ENCODE results near the gene WDR18.

WDR18 gene

DNA sequence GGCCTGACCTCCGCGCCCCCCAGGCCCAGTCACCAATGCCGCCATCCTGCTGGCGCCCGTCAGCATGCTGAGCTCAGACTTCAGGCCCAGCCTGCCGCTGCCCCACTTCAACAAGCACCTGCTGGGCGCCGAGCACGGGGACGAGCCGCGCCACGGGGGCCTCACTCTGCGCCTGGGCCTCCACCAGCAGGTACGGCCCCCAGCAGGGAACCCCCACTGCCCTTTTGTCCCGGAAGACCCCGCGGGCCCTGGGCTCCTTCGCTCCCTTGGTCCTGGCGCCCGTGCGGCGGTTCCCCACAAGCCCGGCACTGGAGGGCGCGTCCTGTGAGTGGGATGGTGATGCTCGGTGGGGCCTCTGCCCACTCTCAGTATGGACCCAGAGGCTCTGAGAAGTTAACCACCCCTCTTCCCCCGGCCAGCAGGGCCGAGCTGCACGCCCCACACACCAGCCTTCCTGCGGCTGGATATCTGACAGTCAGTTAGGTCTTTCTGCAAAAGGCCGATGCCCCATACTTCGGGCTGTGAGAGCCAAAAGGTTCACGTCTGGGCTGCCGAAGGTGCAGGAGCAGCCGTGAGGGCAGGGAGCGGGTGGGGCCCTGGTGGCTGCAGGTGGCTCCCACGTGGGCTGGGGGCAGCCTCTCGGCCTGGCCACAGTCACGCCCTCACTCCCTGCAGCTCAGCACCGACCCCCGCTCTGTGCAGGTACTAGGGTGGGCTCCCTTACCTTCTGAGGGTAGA, 8.0 kb downstream of the WDR18 start:
- no peak overlapping the region for H3K4me3 ChIP-seq (replicated peaks in 1 of 2; ENCODE audit: low read depth in 2 of 2, low read length in 2 of 2)
- TF ChIP-seq, protein P1, sequence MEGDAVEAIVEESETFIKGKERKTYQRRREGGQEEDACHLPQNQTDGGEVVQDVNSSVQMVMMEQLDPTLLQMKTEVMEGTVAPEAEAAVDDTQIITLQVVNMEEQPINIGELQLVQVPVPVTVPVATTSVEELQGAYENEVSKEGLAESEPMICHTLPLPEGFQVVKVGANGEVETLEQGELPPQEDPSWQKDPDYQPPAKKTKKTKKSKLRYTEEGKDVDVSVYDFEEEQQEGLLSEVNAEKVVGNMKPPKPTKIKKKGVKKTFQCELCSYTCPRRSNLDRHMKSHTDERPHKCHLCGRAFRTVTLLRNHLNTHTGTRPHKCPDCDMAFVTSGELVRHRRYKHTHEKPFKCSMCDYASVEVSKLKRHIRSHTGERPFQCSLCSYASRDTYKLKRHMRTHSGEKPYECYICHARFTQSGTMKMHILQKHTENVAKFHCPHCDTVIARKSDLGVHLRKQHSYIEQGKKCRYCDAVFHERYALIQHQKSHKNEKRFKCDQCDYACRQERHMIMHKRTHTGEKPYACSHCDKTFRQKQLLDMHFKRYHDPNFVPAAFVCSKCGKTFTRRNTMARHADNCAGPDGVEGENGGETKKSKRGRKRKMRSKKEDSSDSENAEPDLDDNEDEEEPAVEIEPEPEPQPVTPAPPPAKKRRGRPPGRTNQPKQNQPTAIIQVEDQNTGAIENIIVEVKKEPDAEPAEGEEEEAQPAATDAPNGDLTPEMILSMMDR (IDR thresholded peaks at IDR 0.05; ENCODE audit: low read depth, low read length), result no peak
- DNase-seq (ENCODE audit: low read depth in 2 of 2), result no peak

DNA sequence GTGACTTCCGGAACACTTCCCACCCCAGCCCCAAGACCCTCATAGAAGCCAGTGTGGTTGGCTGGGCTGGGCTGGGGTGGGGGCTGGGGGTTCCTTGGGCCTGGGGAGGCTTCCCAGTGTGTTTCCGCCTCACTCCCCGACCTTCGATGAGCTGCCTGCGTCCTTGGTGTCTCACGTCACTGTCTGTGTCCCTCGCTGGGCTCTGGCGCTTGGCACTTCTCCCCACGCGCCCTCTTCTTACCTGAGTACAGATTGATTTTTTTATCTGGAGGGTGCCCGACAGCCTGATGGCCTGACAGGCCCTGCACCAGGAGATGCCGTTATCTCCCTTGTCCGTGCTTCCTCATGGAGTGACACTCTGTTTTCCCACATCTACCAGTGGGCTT, 8.5 kb downstream of the WDR18 start:
- DNase-seq (ENCODE audit: low read depth in 2 of 2), result no peak
- TF ChIP-seq, protein P1 (IDR thresholded peaks at IDR 0.05; ENCODE audit: low read depth, low read length), result no peak
- H3K4me3 ChIP-seq (replicated peaks in 1 of 2; ENCODE audit: low read depth in 2 of 2, low read length in 2 of 2), result no peak overlapping the region

DNA sequence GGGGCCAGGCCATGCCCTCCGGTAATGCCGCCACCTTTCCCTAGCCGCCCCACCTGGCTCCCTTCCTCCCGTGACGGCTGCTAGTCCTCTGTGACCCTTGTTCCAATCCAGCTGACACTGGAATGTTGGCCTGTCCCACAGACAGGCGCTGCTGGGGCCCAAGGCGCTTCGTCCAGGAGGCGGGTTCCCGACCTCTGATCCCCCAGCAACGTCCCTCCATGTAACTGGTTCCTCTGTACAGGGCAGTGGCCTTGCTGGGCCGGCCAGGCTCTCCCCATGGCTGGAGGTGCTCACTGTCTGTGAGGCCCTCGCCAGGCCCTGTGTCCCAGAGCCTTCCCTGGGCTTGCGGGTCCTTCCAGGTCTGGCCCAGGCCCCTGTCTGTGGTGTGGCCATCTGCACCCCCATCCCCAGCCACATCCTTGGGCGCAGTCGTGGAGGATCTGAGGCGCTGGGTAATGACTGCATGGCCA, 9.3 kb downstream of the WDR18 start:
- DNase-seq (ENCODE audit: low read depth in 2 of 2), result no peak
- no peak overlapping the region for H3K4me3 ChIP-seq (replicated peaks in 1 of 2; ENCODE audit: low read depth in 2 of 2, low read length in 2 of 2)
- TF ChIP-seq, protein P1 (IDR thresholded peaks at IDR 0.05; ENCODE audit: low read depth, low read length), result no peak

DNA sequence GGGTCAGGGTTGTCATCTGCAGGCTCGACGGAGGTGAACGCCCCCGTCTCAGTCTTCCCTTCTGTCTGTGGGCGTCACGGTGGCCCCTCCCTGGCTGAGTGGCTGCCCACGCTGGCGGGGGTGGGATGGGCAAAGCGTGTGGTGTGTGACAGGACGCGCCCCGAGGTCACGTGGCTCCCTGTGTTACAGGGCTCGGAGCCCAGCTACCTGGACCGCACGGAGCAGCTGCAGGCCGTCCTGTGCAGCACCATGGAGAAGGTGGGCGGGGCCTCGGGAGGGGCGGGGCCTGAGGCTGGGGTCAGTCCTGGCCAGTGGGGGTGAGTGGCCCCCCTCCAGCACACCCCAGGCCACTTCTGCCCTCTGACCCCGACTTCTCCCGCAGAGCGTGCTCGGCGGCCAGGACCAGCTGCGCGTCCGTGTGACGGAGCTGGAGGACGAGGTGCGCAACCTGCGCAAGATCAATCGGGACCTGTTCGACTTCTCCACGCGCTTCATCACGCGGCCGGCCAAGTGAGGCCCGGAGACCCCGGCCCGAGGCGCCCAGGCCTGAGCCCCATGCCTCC, 9.8 kb downstream of the WDR18 start:
- DNase-seq (ENCODE audit: low read depth in 2 of 2), result no peak
- H3K4me3 ChIP-seq (replicated peaks in 1 of 2; ENCODE audit: low read depth in 2 of 2, low read length in 2 of 2), result no peak overlapping the region
- TF ChIP-seq, protein P1 (IDR thresholded peaks at IDR 0.05; ENCODE audit: low read depth, low read length), result no peak

DNA sequence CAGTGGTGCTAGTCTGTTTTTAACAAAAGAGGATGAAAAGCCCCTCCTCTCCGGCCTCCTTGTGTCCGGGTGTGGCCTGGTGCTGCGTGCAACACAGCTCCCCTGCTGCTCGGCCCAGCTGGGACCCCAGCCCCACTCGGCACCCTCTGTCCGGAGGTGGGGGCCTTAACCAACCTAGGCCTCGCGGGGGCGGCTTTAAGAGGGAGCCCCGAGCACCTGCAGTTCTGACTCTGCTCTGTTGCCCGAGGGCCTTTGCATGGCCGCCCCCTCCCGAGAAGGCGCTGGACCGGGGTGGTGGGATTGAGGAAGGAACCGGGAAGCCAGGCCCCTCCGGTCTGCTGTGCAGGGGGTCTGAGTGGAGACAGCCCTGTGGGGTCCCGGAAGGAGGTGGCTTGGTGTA, 10.4 kb downstream of the WDR18 start:
- no peak for DNase-seq (ENCODE audit: low read depth in 2 of 2)
- no peak overlapping the region for H3K4me3 ChIP-seq (replicated peaks in 1 of 2; ENCODE audit: low read depth in 2 of 2, low read length in 2 of 2)
- TF ChIP-seq, protein P1 (IDR thresholded peaks at IDR 0.05; ENCODE audit: low read depth, low read length), result no peak

DNA sequence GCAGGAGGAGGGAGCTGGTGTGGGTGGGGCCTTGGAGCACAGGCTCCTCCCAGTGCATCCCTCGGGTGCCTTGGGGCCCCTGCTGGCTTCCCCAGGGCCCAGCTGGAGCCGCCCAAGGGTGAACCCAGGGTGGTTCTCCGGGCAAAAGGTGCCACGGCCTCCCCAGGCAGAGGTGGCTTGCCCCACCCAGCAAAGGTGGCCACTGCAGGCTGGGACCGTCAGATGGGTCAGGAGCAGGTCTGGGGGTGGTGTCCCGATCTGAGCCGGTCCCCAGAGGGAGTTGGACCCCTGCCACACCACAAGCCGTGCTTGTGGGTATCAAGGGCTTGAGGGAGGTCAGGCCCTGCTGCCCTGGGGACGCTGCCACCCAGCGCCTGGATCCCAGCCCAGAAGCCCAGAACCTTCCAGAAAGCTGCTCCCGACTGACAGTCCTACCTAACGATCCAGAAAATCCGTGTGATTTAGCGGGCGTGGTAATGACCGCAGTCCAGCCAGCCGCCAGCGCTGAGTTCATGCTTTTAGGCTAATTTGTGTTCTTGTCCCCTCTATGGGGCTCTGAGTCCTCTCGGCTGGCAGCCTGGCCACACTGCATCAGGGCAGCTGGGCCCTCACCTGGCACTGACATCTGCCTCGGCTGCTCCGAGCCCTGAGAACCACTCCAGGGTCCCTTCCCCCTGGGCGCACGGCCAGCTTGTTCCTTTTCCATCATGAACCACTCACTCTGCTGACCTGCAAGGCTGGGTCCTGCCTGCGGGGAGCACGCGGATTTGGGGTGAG, 11.1 kb downstream of the WDR18 start:
- no peak for DNase-seq (ENCODE audit: low read depth in 2 of 2)
- H3K4me3 ChIP-seq (replicated peaks in 1 of 2; ENCODE audit: low read depth in 2 of 2, low read length in 2 of 2), result no peak overlapping the region
- TF ChIP-seq, protein P1 (IDR thresholded peaks at IDR 0.05; ENCODE audit: low read depth, low read length), result no peak

Measured in cardiac fibroblast (primary cell).